Stomach smooth muscle (tissue), 2 donors: Measurements from ENCODE around the gene PRXL2A.

Experiments
- H3K27ac ChIP-seq: one replicate; pipeline ENCODE4 v1.7.0; 2013; ENCODE audit warnings: mild to moderate bottlenecking, low read length, inconsistent platforms
- H3K27me3 ChIP-seq, 2 donors: one replicate each; pipeline ENCODE4 v1.7.0; 2013; ENCODE audit warnings: low read length in 2 of 2; ENCODE audit not compliant: insufficient read depth in 2 of 2, control insufficient read depth in 1 of 2
- H3K36me3 ChIP-seq, 2 donors: one replicate each; pipeline ENCODE4 v1.7.0; 2013; ENCODE audit warnings: low read length in 2 of 2; ENCODE audit not compliant: control insufficient read depth in 2 of 2, insufficient read depth in 2 of 2
- H3K4me1 ChIP-seq: one replicate; pipeline ENCODE4 v1.7.0; 2013; ENCODE audit warnings: low read length; ENCODE audit not compliant: control insufficient read depth, insufficient read depth
- H3K4me3 ChIP-seq, 2 donors: one replicate each; pipeline ENCODE4 v1.7.0; 2013; ENCODE audit warnings: low read length in 2 of 2
- H3K9ac ChIP-seq, 2 donors: one replicate each; pipeline ENCODE4 v1.7.0; 2013; ENCODE audit warnings: low read length in 2 of 2, mild to moderate bottlenecking in 1 of 2
- H3K9me3 ChIP-seq, 2 donors: one replicate each; pipeline ENCODE4 v1.7.0; 2013; ENCODE audit warnings: low read length in 2 of 2; ENCODE audit not compliant: control insufficient read depth in 2 of 2
- donor health status: healthy.
- donor health status: Pancreatic carcinoma.

Gene PRXL2A

GRCh38 chr10:80444646-80445319, 36.4 kb downstream of the PRXL2A start:
- Histone ChIP-seq H3K4me3 (no peak overlapping the region), H3K27ac (no peak overlapping the region), H3K4me1 (peaks cover 3% of the 10 kb centered on the region), H3K27me3 (no peaks in the 10 kb centered on the region), H3K9ac (no peak overlapping the region), H3K36me3 (no peaks in the 10 kb centered on the region), H3K9me3 (no peaks in the 10 kb centered on the region)

- no peak overlapping the region for H3K27ac ChIP-seq
- H3K36me3 ChIP-seq, result no peaks in the 10 kb centered on the region
- no peak overlapping the region for H3K9ac ChIP-seq
- H3K4me3 ChIP-seq, result no peak overlapping the region
- H3K9me3 ChIP-seq, result peaks cover 0 to 4% of the 10 kb centered on the region in 2 donors
- H3K27me3 ChIP-seq, result no peaks in the 10 kb centered on the region
- peaks cover 3% of the 10 kb centered on the region for H3K4me1 ChIP-seq
Measured at GRCh38 chr10:80447436-80448190, 39.3 kb downstream of the PRXL2A start.

GRCh38 chr10:80448209-80448942, 40.0 kb downstream of the PRXL2A start:
- Histone ChIP-seq H3K4me1 (peaks cover 8% of the 10 kb centered on the region), H3K4me3 (no peak overlapping the region), H3K36me3 (no peaks in the 10 kb centered on the region), H3K27ac (no peak overlapping the region), H3K9me3 (peaks cover 0 to 4% of the 10 kb centered on the region in 2 donors), H3K27me3 (no peaks in the 10 kb centered on the region), H3K9ac (no peak overlapping the region)

- Histone ChIP-seq H3K27ac (no peak overlapping the region), H3K27me3 (no peaks in the 10 kb centered on the region), H3K4me1 (peaks cover 11% of the 10 kb centered on the region)
Measured at GRCh38 chr10:80449520-80449919, 41.2 kb downstream of the PRXL2A start.

GRCh38 chr10:80451132-80451531, 42.8 kb downstream of the PRXL2A start:
- H3K4me1 ChIP-seq, result peaks cover 22% of the 10 kb centered on the region
- no peak overlapping the region for H3K27ac ChIP-seq

More at GRCh38 chr10:80449520-80449919, 41.2 kb downstream of the PRXL2A start:
- no peak overlapping the region for H3K4me3 ChIP-seq
- peaks cover 0 to 4% of the 10 kb centered on the region in 2 donors for H3K9me3 ChIP-seq
- H3K36me3 ChIP-seq, result no peaks in the 10 kb centered on the region
- H3K9ac ChIP-seq, result no peak overlapping the region

GRCh38 chr10:80452069-80452468, 43.7 kb downstream of the PRXL2A start:
- Histone ChIP-seq H3K27ac (no peak overlapping the region), H3K27me3 (no peaks in the 10 kb centered on the region), H3K4me1 (peaks cover 27% of the 10 kb centered on the region)

More at GRCh38 chr10:80451132-80451531, 42.8 kb downstream of the PRXL2A start:
- peaks cover 0 to 4% of the 10 kb centered on the region in 2 donors for H3K9me3 ChIP-seq
- H3K27me3 ChIP-seq, result no peaks in the 10 kb centered on the region
- no peak overlapping the region for H3K9ac ChIP-seq
- no peaks in the 10 kb centered on the region for H3K36me3 ChIP-seq
- H3K4me3 ChIP-seq, result no peak overlapping the region

GRCh38 chr10:80452640-80453039, 44.3 kb downstream of the PRXL2A start:
- Histone ChIP-seq H3K9me3 (peaks cover 0 to 4% of the 10 kb centered on the region in 2 donors), H3K27ac (no peak overlapping the region), H3K27me3 (no peaks in the 10 kb centered on the region), H3K36me3 (no peaks in the 10 kb centered on the region), H3K9ac (no peak overlapping the region), H3K4me1 (peaks cover 27% of the 10 kb centered on the region), H3K4me3 (no peak overlapping the region)

More at GRCh38 chr10:80452069-80452468, 43.7 kb downstream of the PRXL2A start:
- Histone ChIP-seq H3K4me3 (no peak overlapping the region), H3K9me3 (peaks cover 0 to 4% of the 10 kb centered on the region in 2 donors), H3K36me3 (no peaks in the 10 kb centered on the region), H3K9ac (no peak overlapping the region)

- H3K4me3 ChIP-seq, result peak overlapping the region; percentile 71 to 76
- H3K27me3 ChIP-seq, result no peaks in the 10 kb centered on the region
- H3K36me3 ChIP-seq, result no peaks in the 10 kb centered on the region
- peaks cover 0 to 4% of the 10 kb centered on the region in 2 donors for H3K9me3 ChIP-seq
- peak overlapping the region; percentile 78 to 84 for H3K9ac ChIP-seq
- peak overlapping the region; percentile 85 for H3K27ac ChIP-seq
- H3K4me1 ChIP-seq, result peaks cover 31% of the 10 kb centered on the region
Measured at GRCh38 chr10:80453056-80453841, 44.9 kb downstream of the PRXL2A start.

GRCh38 chr10:80453842-80454512, 45.6 kb downstream of the PRXL2A start, which contains the start of gene TSPAN14:
Gene TSPAN14, plus strand, starts transcription at chr10:80454310. Its CDS starts 34,924 bp downstream, at chr10:80489234.
- peak within 1 kb of the TSS; percentile 85 for H3K27ac ChIP-seq
- H3K4me1 ChIP-seq, result peaks cover 36% of the 10 kb centered on the region
- H3K36me3 ChIP-seq, result no peaks in the 10 kb centered on the region
- H3K9ac ChIP-seq, result peak within 1 kb of the TSS; percentile 78 to 84
- H3K4me3 ChIP-seq, result peak within 1 kb of the TSS; percentile 76 to 80
- H3K27me3 ChIP-seq, result no peaks in the 10 kb centered on the region
- H3K9me3 ChIP-seq, result peaks cover 0 to 4% of the 10 kb centered on the region in 2 donors
